ENCODE data around the gene TMEM248. TPM values are rescaled to one million over a fixed set of nuclear protein-coding genes. Genes with fewer than 3 reads are reported as not detected.

TMEM248 gene
- total and polyA plus RNA-seq, 2 of the 13 experiments (the other 11 are each of a cell fraction or from before 2014, with no cell fraction given): 54.3 to 109 TPM

DNA sequence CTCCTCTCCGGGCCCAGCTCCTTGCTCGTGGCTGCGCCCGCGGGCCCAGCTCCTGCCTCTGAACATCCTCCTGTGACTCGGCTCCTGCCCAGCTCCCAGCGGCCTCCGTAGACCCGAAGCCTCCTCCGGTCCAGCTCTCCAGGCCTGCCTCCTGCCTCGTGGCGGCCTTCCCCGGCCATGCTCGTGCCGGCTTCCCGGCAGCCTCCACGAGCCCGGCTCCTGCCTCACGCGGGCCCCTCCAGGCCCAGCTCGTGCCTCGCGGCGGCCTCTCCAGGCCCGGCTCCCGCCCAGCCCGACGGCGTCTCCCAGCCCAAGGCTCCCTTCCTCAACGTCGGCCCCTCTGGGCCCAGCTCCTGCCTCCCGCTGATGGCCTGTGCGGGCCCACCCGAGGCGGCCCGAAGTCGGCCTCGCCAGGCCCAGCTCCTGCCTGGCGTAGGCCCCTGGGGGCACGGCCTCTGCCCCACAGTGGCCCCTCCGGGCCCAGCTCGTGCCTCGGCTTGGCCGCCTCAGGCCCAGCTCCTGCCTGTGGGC is 16.9 kb upstream of the TMEM248 start (continued):
- TF ChIP-seq AGO2 (optimal IDR thresholded peaks at IDR 0.05; ENCODE audit: low read depth, low read length): peak; percentile 23

DNA sequence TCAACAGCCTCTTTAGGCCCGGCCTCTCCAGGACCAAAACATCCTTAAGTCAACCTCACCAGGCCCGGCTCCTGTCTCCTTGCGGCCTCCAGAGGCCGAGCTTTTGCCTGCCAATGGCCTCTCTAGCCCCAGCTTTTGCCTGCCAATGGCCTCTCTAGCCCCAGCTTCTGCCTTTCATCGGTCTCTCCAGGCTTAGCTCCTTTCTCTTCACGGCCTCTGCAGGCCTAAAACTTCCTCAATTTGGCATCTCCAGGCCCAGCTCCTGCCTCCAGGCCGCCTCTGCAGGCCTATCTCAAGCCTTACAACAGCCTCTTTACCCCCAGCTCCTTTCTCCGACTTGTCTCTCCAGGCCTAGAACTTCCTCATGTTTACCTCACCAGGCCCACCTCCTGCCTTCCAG is 15.7 kb upstream of the TMEM248 start:
- no peaks in the 10 kb centered on the region for H3K4me1 ChIP-seq (ENCODE audit: insufficient read depth, low read length)
- no peak for ATAC-seq
- no peak overlapping the region for H3K4me2 ChIP-seq (ENCODE audit: low read depth, low read length)
- BruUV-seq (replicated peaks): no TSS peak
- in situ Hi-C loops (cut with HindIII; ENCODE audit: extremely low pct_ligation_motif_present, low pct_unique_long_range_greater_than_20kb) (no loop called here), intact Hi-C loops (cut with micrococcal nuclease; ENCODE audit: unreplicated experiment) (loop anchor here (1.0 kb wide), 1 partner anchor 68 kb away; no protein-coding TSS in a partner anchor)
- H4K20me1 ChIP-seq (ENCODE audit: insufficient read depth, low read length): no peaks in the 10 kb centered on the region
- no peaks in the 10 kb centered on the region for H3K27me3 ChIP-seq (ENCODE audit: control insufficient read depth in 1 of 2, insufficient read depth in 2 of 2, low read length in 2 of 2)
- POLR2A ChIA-PET: interaction anchor here (1.5 kb wide), 1 partner anchor 61 kb away, joined by 4 read pairs; no protein-coding TSS in a partner anchor
- TF ChIP-seq ZNF274 (CRISPR knock-in tag; IDR thresholded peaks at IDR 0.05): no peak
- TF ChIP-seq ZNF12 (CRISPR knock-in tag; IDR thresholded peaks at IDR 0.05): no peak
- no peak for TF ChIP-seq KDM3A (CRISPR knock-in tag; IDR thresholded peaks at IDR 0.05; ENCODE audit: low read depth)
- no peak for TF ChIP-seq LBX2 (CRISPR knock-in tag; IDR thresholded peaks at IDR 0.05; ENCODE audit: borderline replicate concordance)
- no peak for TF ChIP-seq ZNF780A (CRISPR knock-in tag; IDR thresholded peaks at IDR 0.05)
- TF ChIP-seq ZNF7 (CRISPR knock-in tag; IDR thresholded peaks at IDR 0.05): no peak
- TF ChIP-seq, protein P1, sequence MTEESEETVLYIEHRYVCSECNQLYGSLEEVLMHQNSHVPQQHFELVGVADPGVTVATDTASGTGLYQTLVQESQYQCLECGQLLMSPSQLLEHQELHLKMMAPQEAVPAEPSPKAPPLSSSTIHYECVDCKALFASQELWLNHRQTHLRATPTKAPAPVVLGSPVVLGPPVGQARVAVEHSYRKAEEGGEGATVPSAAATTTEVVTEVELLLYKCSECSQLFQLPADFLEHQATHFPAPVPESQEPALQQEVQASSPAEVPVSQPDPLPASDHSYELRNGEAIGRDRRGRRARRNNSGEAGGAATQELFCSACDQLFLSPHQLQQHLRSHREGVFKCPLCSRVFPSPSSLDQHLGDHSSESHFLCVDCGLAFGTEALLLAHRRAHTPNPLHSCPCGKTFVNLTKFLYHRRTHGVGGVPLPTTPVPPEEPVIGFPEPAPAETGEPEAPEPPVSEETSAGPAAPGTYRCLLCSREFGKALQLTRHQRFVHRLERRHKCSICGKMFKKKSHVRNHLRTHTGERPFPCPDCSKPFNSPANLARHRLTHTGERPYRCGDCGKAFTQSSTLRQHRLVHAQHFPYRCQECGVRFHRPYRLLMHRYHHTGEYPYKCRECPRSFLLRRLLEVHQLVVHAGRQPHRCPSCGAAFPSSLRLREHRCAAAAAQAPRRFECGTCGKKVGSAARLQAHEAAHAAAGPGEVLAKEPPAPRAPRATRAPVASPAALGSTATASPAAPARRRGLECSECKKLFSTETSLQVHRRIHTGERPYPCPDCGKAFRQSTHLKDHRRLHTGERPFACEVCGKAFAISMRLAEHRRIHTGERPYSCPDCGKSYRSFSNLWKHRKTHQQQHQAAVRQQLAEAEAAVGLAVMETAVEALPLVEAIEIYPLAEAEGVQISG (CRISPR knock-in tag; IDR thresholded peaks at IDR 0.05): peak; percentile 71; the same call in 1 of the 2 replicates
- TF ChIP-seq ZFP37 (CRISPR knock-in tag; IDR thresholded peaks at IDR 0.05; ENCODE audit: borderline replicate concordance): no peak
- H3K27ac ChIP-seq (ENCODE audit: extremely low read length, insufficient read depth, low read length): no peak overlapping the region
- CTCF ChIA-PET (ENCODE audit: low intra/inter-chr PET ratio, low total read pairs): no interaction called here
- H3K9me3 ChIP-seq (ENCODE audit: low read length): no peaks in the 10 kb centered on the region
- no peak overlapping the region for H2AFZ ChIP-seq (ENCODE audit: low read length)
- no peak for FAIRE-seq
- H3K36me3 ChIP-seq (replicated peaks in 1 of 2; ENCODE audit: control insufficient read depth in 1 of 2, insufficient read depth in 2 of 2, low read length in 2 of 2): peaks cover 3 to 9% of the 10 kb centered on the region in 2 experiments; a peak in 2 of 5 replicates
- no peak overlapping the region for H3K9ac ChIP-seq (ENCODE audit: insufficient read depth, low read depth, low read length)
- 94% methylated on average over 8 of the region's 8 CpGs for WGBS (ENCODE audit: low lambda C conversion rate)
- DNase-seq (ENCODE audit: low spot score): no peak
- H3K4me3 ChIP-seq (replicated peaks in 1 of 3; ENCODE audit: insufficient read depth in 1 of 3, low read depth in 2 of 3, low read length in 3 of 3): no peak overlapping the region
- no peaks in the 10 kb centered on the region for H3K79me2 ChIP-seq (ENCODE audit: insufficient read depth, low read length)
